A549 treated with GW870086 at 1 μM for 4 hours (cell line): ENCODE data around the gene TMPRSS2. TPM values are rescaled to one million over a fixed set of nuclear protein-coding genes. Genes with fewer than 3 reads are reported as not detected.

Experiments used
- total RNA-seq: library from RNA; stranded (reverse); fragments of 200-300 nt; extraction: Qiagen RNA extraction; gene quantifications from 5 replicates; pipeline ENCODE4 v1.2.3, GENCODE V29; 2022; ENCODE audit warnings: low read depth

The TMPRSS2 gene
- 0.05 to 0.17 TPM (median 0.10 TPM) in 4 of 5 replicates, not detected in the other for total RNA-seq

DNA sequence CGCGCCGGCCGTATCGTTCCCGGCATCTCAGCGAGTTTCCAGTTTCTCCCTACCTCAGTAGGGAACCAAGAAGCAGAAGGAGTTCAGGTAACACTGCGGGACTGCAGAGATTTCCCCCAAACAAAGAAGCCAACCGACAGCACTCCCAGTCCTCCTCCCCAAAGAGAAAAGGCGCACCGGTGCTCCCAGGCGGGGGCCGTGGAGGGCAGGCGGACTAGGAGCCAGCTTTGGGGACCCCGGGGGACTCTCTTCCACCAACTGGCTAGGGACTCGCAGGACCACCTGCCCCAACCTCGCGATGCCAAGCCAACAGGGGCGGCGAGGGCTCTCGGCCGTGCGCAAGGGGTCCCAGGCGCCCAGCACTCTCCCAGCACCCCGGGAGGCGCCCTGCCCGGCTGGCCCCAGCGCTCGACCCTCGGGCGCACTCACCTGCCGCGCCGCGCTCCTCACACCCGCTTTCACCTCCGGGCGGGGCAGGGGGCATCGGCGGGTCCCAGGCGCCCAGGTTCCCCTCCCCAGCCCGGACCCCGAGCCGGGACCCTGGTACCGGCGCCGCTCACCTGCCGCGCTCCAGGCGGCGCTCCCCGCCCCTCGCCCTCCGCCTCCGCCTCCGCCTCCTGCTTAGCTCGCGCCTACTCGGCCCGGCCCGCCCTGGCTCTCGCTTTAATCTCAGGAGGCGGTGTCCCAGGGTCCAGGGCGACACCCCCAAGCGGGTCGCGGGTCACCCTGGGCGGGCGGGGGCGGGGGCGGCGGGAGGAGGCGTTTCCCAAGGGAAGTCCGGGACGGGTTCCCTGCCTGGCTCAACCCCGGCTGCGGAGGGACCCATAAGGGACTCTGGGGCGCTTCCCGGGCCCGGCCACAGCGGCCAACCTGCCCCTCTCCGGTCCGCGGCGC, at the start of gene TMPRSS2:
Gene TMPRSS2 (minus strand): TSS at position 638 of the 894 bp plus-strand sequence. CDS start 10,025 bp downstream, outside the sequence.

DNA sequence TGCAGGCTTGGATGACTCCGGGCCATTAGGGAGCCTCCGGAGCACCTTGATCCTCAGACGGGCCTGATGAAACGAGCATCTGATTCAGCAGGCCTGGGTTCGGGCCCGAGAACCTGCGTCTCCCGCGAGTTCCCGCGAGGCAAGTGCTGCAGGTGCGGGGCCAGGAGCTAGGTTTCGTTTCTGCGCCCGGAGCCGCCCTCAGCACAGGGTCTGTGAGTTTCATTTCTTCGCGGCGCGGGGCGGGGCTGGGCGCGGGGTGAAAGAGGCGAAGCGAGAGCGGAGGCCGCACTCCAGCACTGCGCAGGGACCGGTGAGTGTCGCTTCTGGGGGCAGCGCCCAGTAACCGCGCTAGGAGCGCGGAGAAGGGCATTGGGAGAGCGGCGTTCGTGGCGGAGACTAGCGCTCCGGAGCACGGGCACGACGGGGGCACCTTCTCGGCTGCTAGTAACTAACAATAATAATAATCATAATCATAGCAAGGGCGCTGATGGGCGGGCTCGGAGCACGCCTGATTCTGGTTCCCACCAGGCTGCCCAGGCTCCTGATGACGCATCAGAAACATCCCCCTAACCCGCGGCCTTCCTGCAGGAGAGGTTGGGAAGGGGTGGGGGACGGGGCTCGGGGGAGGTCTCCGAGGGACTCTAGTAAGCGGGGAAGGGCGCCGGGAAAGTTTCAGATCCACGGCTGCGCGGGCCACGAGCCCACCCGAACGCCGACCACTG, 81.8 kb downstream of the TMPRSS2 start, which contains the start of gene MX1:
Gene MX1 (plus strand): TSS at position 286 of the 722 bp plus-strand sequence. CDS start 5,832 bp downstream, outside the sequence.

Other genes with a start within 250 kb of the TMPRSS2 start
- gene FAM3B, start 191.4 kb downstream of the TMPRSS2 start, total RNA-seq = not detected in 5 replicates
- 0.15 TPM in 1 of 5 replicates, not detected in the others for gene MX2, start 146.1 kb downstream of the TMPRSS2 start, total RNA-seq
- gene MX1, start 81.9 kb downstream of the TMPRSS2 start, total RNA-seq = 1.4 to 2.4 TPM (median 1.7 TPM) in 5 replicates